IPS DF 6.9 (cell line): ENCODE data around the gene C21orf91.

Source experiments
- DNase-seq: peaks from one replicate; pipeline ENCODE4 v3.0.0-alpha.2; 2013; ENCODE audit warnings: low read depth, low spot score
- H3K27ac ChIP-seq: one replicate; pipeline ENCODE4 v1.5.1; 2013; ENCODE audit warnings: low read length, control low read depth
- H3K27me3 ChIP-seq: 2 replicates; pipeline ENCODE4 v1.6.1; 2013; ENCODE audit warnings: mild to moderate bottlenecking, low read length; ENCODE audit not compliant: control insufficient read depth, insufficient read depth
- H3K36me3 ChIP-seq: 2 replicates; pipeline ENCODE4 v1.6.1; 2013; ENCODE audit warnings: low read length; ENCODE audit not compliant: control insufficient read depth, insufficient read depth
- H3K4me1 ChIP-seq: 2 replicates; pipeline ENCODE4 v1.6.1; 2013; ENCODE audit warnings: low read length; ENCODE audit not compliant: control insufficient read depth, insufficient read depth
- H3K4me3 ChIP-seq: 2 replicates; pipeline ENCODE4 v1.5.1; 2013; ENCODE audit warnings: mild to moderate bottlenecking, low read length
- H3K9me3 ChIP-seq: 2 replicates; pipeline ENCODE4 v1.6.1; 2013; ENCODE audit warnings: low read length, inconsistent platforms; ENCODE audit not compliant: control insufficient read depth, insufficient read depth
- WGBS: extraction: QIAGEN DNeasy Blood & Tissue Kit; methylation state at CpG from one replicate; pipeline ENCODE4 v1.1.7; 2013; ENCODE audit warnings: mixed read lengths, missing lambda C conversion rate; ENCODE audit not compliant: insufficient read length, insufficient coverage; 5-methylcytosine and 5-hydroxymethylcytosine counted together

C21orf91 gene

DNA sequence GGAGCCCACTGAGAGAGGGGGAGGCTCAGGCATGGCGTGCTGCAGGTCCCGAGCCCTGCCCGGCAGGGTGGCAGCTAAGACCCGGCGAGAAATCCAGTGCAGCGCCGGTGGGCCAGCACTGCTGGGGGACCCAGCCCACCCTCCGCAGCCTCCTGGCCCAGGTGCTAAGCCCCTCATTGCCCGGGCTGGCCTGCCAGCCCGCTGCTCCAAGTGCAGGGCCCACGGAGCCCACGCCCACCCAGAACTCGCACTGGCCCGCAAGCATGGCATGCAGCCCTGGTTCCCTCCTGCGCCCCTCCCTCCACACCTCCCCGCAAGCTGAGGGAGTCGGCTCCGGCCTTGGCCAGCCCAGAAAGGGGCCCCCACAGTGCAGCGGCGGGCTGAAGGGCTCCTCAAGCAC is 61.5 kb downstream of the C21orf91 start:
- Histone ChIP-seq H3K4me3 (no peak overlapping the region), H3K27me3 (no peaks in the 10 kb centered on the region), H3K27ac (no peak overlapping the region), H3K36me3 (no peaks in the 10 kb centered on the region), H3K9me3 (no peaks in the 10 kb centered on the region), H3K4me1 (no peaks in the 10 kb centered on the region)
- WGBS = no CpG with 5 or more reads among the region's 20 CpGs
- DNase-seq = no peak

DNA sequence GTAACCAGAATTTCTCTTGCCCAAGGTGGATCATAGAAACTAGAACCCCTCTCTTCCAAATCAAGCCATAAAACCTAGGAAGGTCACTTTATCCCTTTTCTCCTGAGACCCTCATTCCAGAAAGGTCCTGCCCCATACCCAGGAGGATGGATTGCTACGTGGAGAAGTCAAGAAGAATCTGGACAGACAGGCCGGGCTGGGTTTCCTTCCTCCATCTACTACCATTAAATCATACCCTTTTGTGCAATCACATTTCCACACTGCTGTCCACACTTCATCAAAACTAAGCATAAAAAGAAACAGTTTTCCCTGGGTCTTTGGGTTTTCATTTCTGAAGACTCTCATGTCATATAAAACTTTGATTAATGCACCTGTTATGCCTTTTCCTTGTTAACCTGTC is 65.4 kb downstream of the C21orf91 start:
- Histone ChIP-seq H3K36me3 (no peaks in the 10 kb centered on the region), H3K27me3 (no peaks in the 10 kb centered on the region), H3K27ac (no peak overlapping the region), H3K4me3 (no peak overlapping the region), H3K4me1 (no peaks in the 10 kb centered on the region), H3K9me3 (no peaks in the 10 kb centered on the region)
- no CpG with 5 or more reads among the region's 2 CpGs for WGBS
- no peak for DNase-seq

DNA sequence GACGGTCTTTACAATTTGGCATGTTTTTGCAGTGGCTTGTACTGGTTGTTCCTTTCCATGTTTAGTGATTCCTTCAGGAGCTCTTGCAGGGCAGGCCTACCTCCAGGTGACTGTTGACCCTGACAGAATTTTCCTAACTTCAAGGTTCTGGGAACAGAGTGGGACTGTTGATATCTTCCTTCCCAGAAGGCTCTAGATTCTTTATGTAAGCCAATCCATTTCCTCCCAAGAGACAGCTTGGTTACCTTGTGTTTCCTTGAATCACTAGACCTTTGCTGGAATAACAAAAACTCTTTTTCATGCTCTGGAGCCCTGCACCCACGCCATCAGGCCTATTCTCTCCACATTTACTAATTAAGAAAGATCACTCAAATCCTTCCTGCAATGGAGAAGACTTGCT is 67.0 kb downstream of the C21orf91 start:
- Histone ChIP-seq H3K27ac (no peak overlapping the region), H3K27me3 (no peaks in the 10 kb centered on the region), H3K36me3 (no peaks in the 10 kb centered on the region), H3K9me3 (no peaks in the 10 kb centered on the region), H3K4me3 (no peak overlapping the region), H3K4me1 (no peaks in the 10 kb centered on the region)
- no CpG with 5 or more reads among the region's 2 CpGs for WGBS
- no peak for DNase-seq

DNA sequence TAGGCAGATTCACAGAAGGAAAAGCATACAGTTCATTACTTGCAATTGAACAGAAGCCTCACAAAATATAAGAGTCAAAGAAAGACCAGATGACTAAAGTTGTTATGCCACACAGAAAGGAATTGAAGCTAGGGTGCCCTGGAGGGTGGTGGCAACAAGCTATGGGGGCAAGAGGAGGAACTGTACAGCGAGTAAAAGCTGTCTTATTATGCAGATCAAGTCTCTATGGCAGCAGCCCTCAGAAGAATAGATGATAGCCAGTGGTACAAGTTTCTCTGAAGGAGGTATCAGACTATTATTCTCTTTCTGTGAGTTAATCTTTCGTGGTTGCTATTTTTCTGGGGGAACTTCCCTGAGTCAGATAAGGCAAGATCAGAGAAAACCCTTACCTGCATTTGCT is 72.2 kb downstream of the C21orf91 start:
- no peak for DNase-seq
- H3K27me3 ChIP-seq = no peaks in the 10 kb centered on the region
- no peak overlapping the region for H3K27ac ChIP-seq
- no peaks in the 10 kb centered on the region for H3K36me3 ChIP-seq
- H3K4me3 ChIP-seq = no peak overlapping the region
- no CpG with 5 or more reads among the region's 2 CpGs for WGBS
- no peaks in the 10 kb centered on the region for H3K9me3 ChIP-seq
- H3K4me1 ChIP-seq = no peaks in the 10 kb centered on the region

DNA sequence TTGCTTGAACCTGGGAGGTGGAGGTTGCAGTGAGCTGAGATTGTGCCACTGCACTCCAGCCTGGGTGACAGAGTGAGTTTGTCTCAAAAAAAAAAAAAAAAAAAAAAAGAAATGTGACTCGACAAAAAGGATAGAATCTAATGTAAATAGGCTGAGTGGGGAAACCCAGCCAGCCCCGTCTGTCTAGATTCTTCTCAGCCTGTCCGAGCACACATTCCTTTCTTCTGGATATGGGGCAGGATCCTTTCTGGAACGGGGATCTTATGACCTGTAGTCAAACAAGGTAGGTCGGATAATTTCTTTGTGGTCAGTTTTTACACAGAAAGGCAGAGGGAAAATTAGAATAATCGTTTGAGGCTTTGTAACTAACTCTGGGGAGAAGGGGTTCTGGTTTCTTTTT is 74.1 kb downstream of the C21orf91 start:
- Histone ChIP-seq H3K4me1 (no peaks in the 10 kb centered on the region), H3K4me3 (no peak overlapping the region), H3K36me3 (no peaks in the 10 kb centered on the region), H3K27ac (no peak overlapping the region), H3K9me3 (no peaks in the 10 kb centered on the region), H3K27me3 (no peaks in the 10 kb centered on the region)
- no CpG with 5 or more reads among the region's 6 CpGs for WGBS
- no peak for DNase-seq

DNA sequence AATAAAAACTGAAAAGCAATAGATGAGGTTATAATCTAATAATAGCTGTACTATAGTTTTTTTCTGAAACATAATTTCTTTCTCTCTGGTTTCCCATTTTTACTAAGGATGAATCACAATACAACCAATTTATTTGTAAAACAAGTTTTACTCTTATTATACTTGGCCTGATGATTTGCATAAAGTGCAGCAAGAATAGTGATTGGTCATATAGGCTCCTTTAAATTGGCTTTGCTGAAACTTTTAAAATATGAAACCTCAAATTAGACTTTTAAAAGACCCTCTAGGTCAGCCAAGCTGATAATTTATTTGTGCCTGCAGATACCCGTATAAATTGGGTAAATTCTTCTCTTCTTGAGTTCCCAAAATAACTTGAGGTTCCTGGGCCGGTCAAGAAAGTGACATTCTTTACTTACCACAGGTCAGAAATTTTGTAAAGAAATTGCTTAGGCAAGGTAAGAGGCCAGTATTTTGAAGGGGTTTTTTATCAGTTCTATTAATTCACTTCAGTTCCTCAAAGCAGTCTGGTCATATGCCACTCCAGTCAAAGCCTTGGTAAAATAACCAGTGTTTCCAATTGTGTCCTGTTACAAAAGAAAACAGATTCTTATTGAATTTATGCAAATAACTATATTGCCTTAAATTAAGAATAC is 76.1 kb downstream of the C21orf91 start:
- Histone ChIP-seq H3K4me3 (no peak overlapping the region), H3K27me3 (no peaks in the 10 kb centered on the region), H3K36me3 (no peaks in the 10 kb centered on the region), H3K4me1 (no peaks in the 10 kb centered on the region), H3K9me3 (no peaks in the 10 kb centered on the region), H3K27ac (no peak overlapping the region)
- no CpG with 5 or more reads among the region's 2 CpGs for WGBS
- no peak for DNase-seq

DNA sequence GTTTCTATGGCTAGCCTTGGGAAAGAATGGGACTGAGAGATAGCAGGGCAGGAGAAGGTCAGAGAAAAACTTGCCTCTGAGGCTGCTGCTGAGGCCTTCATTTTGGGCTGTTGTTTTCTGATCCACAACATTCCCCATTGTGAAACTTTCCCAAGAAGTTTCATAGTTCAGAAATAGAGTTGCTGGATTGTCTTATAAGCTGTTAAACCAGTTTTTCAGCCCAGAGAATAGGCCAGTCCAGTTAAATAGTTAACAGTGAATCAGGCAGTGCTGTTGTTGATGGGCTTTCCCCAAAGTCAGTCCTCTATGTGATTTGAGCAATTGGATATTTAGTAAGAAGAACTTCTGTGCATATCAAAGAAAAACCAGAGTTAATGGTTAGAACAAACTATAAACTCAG is 77.0 kb downstream of the C21orf91 start:
- no peak overlapping the region for H3K27ac ChIP-seq
- H3K4me3 ChIP-seq = no peak overlapping the region
- no peaks in the 10 kb centered on the region for H3K9me3 ChIP-seq
- H3K27me3 ChIP-seq = no peaks in the 10 kb centered on the region
- DNase-seq = no peak
- H3K4me1 ChIP-seq = no peaks in the 10 kb centered on the region
- no peaks in the 10 kb centered on the region for H3K36me3 ChIP-seq
